ENCODE data around the gene GTF3C5.

The GTF3C5 gene

DNA sequence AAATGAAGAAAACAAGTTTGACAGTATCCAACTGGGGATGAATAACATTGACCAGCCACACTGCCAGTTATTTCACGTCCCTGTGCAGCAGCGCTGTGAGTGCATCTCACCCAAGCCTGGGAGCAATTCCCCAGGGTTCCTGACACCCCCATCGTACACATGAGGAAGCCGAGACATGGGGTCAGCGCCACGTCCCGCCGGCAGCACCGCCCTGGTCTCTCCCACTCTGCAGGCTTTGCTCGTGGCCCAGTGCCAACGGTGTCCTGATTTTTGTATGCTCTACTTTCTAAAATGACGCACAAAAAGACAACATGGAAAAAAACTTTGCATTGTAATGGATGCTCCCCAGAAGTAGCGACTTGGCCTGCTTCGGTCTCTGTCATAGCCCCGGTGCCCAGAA, 14.3 kb downstream of the GTF3C5 start:
- Histone ChIP-seq H3K27me3 (no peaks in the 10 kb centered on the region), H3K4me3 (ENCODE audit: low read depth, low read length) (no peak overlapping the region), H3K36me3 (peaks cover 74% of the 10 kb centered on the region), H3K9me3 (no peaks in the 10 kb centered on the region), H3K4me1 (no peaks in the 10 kb centered on the region)
- TF ChIP-seq, protein P1, sequence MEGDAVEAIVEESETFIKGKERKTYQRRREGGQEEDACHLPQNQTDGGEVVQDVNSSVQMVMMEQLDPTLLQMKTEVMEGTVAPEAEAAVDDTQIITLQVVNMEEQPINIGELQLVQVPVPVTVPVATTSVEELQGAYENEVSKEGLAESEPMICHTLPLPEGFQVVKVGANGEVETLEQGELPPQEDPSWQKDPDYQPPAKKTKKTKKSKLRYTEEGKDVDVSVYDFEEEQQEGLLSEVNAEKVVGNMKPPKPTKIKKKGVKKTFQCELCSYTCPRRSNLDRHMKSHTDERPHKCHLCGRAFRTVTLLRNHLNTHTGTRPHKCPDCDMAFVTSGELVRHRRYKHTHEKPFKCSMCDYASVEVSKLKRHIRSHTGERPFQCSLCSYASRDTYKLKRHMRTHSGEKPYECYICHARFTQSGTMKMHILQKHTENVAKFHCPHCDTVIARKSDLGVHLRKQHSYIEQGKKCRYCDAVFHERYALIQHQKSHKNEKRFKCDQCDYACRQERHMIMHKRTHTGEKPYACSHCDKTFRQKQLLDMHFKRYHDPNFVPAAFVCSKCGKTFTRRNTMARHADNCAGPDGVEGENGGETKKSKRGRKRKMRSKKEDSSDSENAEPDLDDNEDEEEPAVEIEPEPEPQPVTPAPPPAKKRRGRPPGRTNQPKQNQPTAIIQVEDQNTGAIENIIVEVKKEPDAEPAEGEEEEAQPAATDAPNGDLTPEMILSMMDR (IDR thresholded peaks at IDR 0.05; ENCODE audit: low read depth, low read length) = no peak
- DNase-seq = no peak

DNA sequence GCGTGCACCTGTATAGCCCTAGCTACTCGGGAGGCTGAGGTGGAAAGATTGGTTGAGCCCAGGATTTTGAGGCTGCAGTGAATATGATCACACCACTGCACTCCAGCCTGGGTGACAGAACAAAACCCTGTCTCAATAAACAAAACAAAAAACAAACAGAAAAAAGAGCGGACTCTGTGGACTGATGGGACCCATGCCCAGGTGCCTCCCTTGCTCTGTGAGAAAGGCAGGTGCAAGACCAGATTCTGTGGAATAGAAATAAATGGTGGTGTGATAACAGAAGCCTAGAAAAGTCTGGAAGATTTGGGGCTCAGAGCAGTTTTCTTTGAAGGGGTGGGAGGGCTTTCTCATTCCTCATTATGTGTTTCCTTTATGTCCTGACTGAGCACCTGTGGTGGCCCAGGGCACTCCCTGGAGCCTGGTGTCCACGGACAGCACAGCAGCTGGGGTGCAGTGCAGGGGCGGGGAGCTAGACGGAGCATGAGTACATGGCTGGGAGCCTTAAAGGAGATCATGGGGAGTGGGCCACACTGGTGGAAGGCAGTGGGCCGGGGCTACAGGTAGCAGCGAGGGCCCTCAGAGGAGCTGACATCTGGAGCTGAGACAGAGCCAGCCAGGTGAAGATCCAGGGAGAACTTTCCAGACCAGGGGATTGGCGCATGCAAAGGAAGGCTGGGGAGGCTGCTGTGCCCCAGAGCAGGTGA, 15.6 kb downstream of the GTF3C5 start:
- Histone ChIP-seq H3K4me3 (ENCODE audit: low read depth, low read length) (no peak overlapping the region), H3K9me3 (no peaks in the 10 kb centered on the region), H3K4me1 (no peaks in the 10 kb centered on the region), H3K36me3 (peaks cover 85% of the 10 kb centered on the region), H3K27me3 (no peaks in the 10 kb centered on the region)
- TF ChIP-seq, protein P1 (IDR thresholded peaks at IDR 0.05; ENCODE audit: low read depth, low read length) = no peak
- DNase-seq = no peak

- H3K27me3 ChIP-seq = no peaks in the 10 kb centered on the region
- no peaks in the 10 kb centered on the region for H3K9me3 ChIP-seq
- H3K36me3 ChIP-seq = peaks cover 86% of the 10 kb centered on the region
- DNase-seq = no peak
- TF ChIP-seq, protein P1 (IDR thresholded peaks at IDR 0.05; ENCODE audit: low read depth, low read length) = no peak
- no peaks in the 10 kb centered on the region for H3K4me1 ChIP-seq
- H3K4me3 ChIP-seq (ENCODE audit: low read depth, low read length) = no peak overlapping the region
Measured at GRCh38 chr9:133046900-133047295, 16.1 kb downstream of the GTF3C5 start.

DNA sequence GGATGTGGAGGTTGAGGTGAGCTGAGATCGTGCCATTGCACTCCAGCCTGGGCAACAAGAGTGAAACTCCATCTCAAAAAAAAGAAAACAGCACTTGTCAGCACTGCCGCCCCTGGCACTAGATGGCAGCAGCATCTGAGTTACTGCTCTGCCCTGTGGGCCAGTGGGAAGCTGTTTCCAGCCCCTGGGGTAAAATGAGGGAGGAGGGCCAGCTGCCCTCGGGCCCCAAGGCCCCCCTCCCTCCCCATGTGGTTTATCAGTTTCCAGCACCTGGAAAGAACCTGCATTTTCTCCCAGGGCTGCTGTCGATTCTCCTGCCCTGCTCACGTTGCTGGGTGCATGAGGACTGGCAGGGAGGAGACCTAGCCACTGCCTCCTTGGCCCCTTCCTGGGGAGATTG, 17.8 kb downstream of the GTF3C5 start:
- Histone ChIP-seq H3K36me3 (peaks cover 77% of the 10 kb centered on the region), H3K27me3 (no peaks in the 10 kb centered on the region), H3K4me1 (no peaks in the 10 kb centered on the region), H3K4me3 (ENCODE audit: low read depth, low read length) (no peak overlapping the region), H3K9me3 (no peaks in the 10 kb centered on the region)
- TF ChIP-seq, protein P1 (IDR thresholded peaks at IDR 0.05; ENCODE audit: low read depth, low read length) = peak; percentile 65
- DNase-seq = peak; percentile 63

GRCh38 chr9:133049043-133049442, 18.2 kb downstream of the GTF3C5 start:
- H3K4me1 ChIP-seq = no peaks in the 10 kb centered on the region
- TF ChIP-seq, protein P1 (IDR thresholded peaks at IDR 0.05; ENCODE audit: low read depth, low read length) = no peak
- no peaks in the 10 kb centered on the region for H3K27me3 ChIP-seq
- no peaks in the 10 kb centered on the region for H3K9me3 ChIP-seq
- H3K36me3 ChIP-seq = peaks cover 78% of the 10 kb centered on the region
- no peak overlapping the region for H3K4me3 ChIP-seq (ENCODE audit: low read depth, low read length)
- no peak for DNase-seq

- Histone ChIP-seq H3K36me3 (peaks cover 79% of the 10 kb centered on the region), H3K4me3 (ENCODE audit: low read depth, low read length) (no peak overlapping the region), H3K9me3 (no peaks in the 10 kb centered on the region), H3K27me3 (no peaks in the 10 kb centered on the region), H3K4me1 (peaks cover 2% of the 10 kb centered on the region; the same call in 1 of the 2 replicates)
- TF ChIP-seq, protein P1 (IDR thresholded peaks at IDR 0.05; ENCODE audit: low read depth, low read length) = no peak
- no peak for DNase-seq
Measured at GRCh38 chr9:133050142-133050541, 19.3 kb downstream of the GTF3C5 start.

All from BE2C (cell line).